ENCODE data around the gene STXBP2. TPM values are rescaled to one million over a fixed set of nuclear protein-coding genes. Genes with fewer than 3 reads are reported as not detected.
A peak's percentile ranks its signal among the peaks of the same experiment; 100 is the strongest.

Gene STXBP2
- total and polyA plus RNA-seq, 9 of the 15 experiments (the other 6 are each of a cell fraction or from before 2014, with no cell fraction given) = 2.5 to 163 (median 71.3) TPM

DNA sequence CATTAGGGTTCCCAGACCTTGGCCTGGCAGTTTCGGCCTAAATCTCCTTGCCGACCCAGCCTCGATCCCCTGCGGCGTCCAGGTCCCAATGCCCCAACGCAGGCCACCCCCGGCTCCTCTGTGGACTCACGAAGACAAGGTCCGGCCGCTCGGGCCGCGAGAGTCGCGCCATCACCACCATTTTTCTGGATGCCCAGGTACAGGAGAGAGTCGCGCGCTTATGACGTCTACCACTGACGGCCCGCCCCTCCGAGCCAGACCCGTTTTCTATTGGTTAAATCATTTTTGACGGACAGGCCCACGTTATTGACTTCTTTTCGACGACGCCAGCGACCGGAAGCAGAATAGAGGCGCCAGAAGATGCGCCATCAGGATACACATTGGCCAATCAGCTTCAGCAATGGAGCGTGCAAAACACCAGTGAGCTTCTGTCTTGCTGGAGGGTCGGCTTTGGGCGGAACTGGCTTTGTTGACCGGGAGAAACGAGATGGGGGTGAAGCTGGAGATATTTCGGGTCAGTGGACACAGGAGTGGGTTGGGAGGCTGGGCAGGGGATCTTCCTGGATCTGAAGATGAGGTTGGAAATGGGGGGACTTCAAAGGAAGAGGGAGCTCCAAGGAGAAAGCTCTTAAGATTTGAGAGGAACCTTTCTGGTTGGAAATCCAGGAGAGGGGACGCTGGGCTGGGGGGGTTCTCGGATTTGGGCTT lies 7.4 kb upstream of the STXBP2 start, which contains the start of the genes PET100 and XAB2 (continued):
- TF ChIP-seq, protein P1, sequence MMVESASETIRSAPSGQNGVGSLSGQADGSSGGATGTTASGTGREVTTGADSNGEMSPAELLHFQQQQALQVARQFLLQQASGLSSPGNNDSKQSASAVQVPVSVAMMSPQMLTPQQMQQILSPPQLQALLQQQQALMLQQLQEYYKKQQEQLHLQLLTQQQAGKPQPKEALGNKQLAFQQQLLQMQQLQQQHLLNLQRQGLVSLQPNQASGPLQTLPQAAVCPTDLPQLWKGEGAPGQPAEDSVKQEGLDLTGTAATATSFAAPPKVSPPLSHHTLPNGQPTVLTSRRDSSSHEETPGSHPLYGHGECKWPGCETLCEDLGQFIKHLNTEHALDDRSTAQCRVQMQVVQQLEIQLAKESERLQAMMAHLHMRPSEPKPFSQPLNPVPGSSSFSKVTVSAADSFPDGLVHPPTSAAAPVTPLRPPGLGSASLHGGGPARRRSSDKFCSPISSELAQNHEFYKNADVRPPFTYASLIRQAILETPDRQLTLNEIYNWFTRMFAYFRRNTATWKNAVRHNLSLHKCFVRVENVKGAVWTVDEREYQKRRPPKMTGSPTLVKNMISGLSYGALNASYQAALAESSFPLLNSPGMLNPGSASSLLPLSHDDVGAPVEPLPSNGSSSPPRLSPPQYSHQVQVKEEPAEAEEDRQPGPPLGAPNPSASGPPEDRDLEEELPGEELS (CRISPR knock-in tag; IDR thresholded peaks at IDR 0.05; ENCODE audit: borderline replicate concordance) = peak; percentile 55; the same call in 1 of the 2 replicates
- TF ChIP-seq HMBOX1 (IDR thresholded peaks at IDR 0.05) = no peak
- TF ChIP-seq NR3C1 (CRISPR knock-in tag; IDR thresholded peaks at IDR 0.05) = no peak
- TF ChIP-seq MYBL2 (IDR thresholded peaks at IDR 0.05; ENCODE audit: low read depth) = no peak
- TF ChIP-seq MYBL2 (CRISPR knock-in tag; IDR thresholded peaks at IDR 0.05; ENCODE audit: borderline replicate concordance) = no peak
- TF ChIP-seq, protein P2, sequence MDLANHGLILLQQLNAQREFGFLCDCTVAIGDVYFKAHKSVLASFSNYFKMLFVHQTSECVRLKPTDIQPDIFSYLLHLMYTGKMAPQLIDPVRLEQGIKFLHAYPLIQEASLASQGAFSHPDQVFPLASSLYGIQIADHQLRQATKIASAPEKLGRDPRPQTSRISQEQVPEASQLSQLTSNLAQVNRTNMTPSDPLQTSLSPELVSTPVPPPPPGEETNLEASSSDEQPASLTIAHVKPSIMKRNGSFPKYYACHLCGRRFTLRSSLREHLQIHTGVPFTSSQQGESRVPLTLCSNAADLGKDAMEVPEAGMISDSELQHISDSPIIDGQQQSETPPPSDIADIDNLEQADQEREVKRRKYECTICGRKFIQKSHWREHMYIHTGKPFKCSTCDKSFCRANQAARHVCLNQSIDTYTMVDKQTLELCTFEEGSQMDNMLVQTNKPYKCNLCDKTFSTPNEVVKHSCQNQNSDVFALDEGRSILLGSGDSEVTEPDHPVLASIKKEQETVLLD (IDR thresholded peaks at IDR 0.05) = 0 out of 2 replicates have a peak, but pooled peaks have one; percentile 35
- peak; percentile 97 for TF ChIP-seq CREB1 (IDR thresholded peaks at IDR 0.05)
- peak; percentile 98 for TF ChIP-seq CREB1 (CRISPR knock-in tag; IDR thresholded peaks at IDR 0.05)
- no peak for TF ChIP-seq U2AF1 (optimal IDR thresholded peaks at IDR 0.05; ENCODE audit: low read depth, low read length)
- TF ChIP-seq, protein P3, sequence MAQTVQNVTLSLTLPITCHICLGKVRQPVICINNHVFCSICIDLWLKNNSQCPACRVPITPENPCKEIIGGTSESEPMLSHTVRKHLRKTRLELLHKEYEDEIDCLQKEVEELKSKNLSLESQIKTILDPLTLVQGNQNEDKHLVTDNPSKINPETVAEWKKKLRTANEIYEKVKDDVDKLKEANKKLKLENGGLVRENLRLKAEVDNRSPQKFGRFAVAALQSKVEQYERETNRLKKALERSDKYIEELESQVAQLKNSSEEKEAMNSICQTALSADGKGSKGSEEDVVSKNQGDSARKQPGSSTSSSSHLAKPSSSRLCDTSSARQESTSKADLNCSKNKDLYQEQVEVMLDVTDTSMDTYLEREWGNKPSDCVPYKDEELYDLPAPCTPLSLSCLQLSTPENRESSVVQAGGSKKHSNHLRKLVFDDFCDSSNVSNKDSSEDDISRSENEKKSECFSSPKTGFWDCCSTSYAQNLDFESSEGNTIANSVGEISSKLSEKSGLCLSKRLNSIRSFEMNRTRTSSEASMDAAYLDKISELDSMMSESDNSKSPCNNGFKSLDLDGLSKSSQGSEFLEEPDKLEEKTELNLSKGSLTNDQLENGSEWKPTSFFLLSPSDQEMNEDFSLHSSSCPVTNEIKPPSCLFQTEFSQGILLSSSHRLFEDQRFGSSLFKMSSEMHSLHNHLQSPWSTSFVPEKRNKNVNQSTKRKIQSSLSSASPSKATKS (CRISPR knock-in tag; IDR thresholded peaks at IDR 0.05) = no peak
- no peak for TF ChIP-seq KAT2B (IDR thresholded peaks at IDR 0.05; ENCODE audit: low read depth, low read length)
- no peak for TF ChIP-seq CREBBP (IDR thresholded peaks at IDR 0.05; ENCODE audit: low read depth, low read length)
- TF ChIP-seq ZBED1 (IDR thresholded peaks at IDR 0.05) = no peak
- TF ChIP-seq NR2C2 (CRISPR knock-in tag; IDR thresholded peaks at IDR 0.05) = peak; percentile 61; the same call in 1 of the 2 replicates
- TF ChIP-seq NR2C2 (tag; IDR thresholded peaks at IDR 0.05) = peak; percentile 90
- no peak for TF ChIP-seq ZBTB8A (IDR thresholded peaks at IDR 0.05; ENCODE audit: partially characterized antibody)
- TF ChIP-seq HDAC8 (tag; IDR thresholded peaks at IDR 0.05) = no peak
- no peak for TF ChIP-seq ARHGAP35 (IDR thresholded peaks at IDR 0.05; ENCODE audit: partially characterized antibody)
- no peak for TF ChIP-seq RAD21 (CRISPR knock-in tag; conservative IDR thresholded peaks at IDR 0.05 in 1 of 2, IDR thresholded peaks at IDR 0.05 in 1 of 2)
- TF ChIP-seq C11orf30 (IDR thresholded peaks at IDR 0.05; ENCODE audit: low read depth) = peak; percentile 100
- peak; percentile 71 for TF ChIP-seq TBP (optimal IDR thresholded peaks at IDR 0.05; ENCODE audit: low read depth, low read length)
- TF ChIP-seq RBM14 (IDR thresholded peaks at IDR 0.05; ENCODE audit: borderline replicate concordance, insufficient read depth, low read depth, low read length) = no peak
- TF ChIP-seq ZSCAN29 (IDR thresholded peaks at IDR 0.05) = no peak
